MM.1S (cell line): ENCODE measurements around the gene CTSW.

Experiments
- EZH2 ChIP-seq: fragments of 300-600 bp; sonication (generic); optimal IDR thresholded peaks from 2 replicates; pipeline ENCODE3; 2017; ENCODE audit warnings: low read depth, mild to moderate bottlenecking, antibody characterized with exemption, low read length, mixed read lengths
- EZH2phosphoT487 ChIP-seq: fragments of 300-600 bp; sonication (generic); IDR thresholded peaks from 2 replicates; pipeline ENCODE4 v1.6.1; 2018; ENCODE audit warnings: antibody characterized with exemption, low read length
- TF ChIP-seq, protein P1 (sequence below): fragments of 300-600 bp; sonication (generic); IDR thresholded peaks from 2 replicates; pipeline ENCODE4 v1.5.1; 2016; ENCODE audit warnings: antibody characterized with exemption, low read length, mixed read lengths

DNA sequence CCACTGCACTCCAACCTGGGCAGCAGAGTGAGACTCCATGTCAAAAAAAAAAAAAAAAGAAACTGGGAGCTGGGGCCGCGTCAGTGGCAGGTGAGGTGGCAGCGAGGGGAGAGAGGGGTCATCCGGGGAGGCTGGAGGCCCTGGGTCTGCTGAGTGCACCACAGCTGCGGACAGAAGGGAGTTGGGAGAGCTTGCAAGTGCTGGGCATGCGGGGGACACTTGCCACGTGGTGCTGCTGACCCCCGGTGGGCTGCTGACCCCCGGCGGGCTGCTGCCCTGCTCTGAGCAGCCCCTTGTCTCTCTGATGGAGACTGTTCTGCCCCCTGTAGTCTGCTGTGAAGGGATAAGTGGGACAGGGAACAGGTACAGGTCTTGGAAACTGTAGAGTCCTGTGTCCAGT, 42.2 kb downstream of the CTSW start:
- TF ChIP-seq, protein P1, sequence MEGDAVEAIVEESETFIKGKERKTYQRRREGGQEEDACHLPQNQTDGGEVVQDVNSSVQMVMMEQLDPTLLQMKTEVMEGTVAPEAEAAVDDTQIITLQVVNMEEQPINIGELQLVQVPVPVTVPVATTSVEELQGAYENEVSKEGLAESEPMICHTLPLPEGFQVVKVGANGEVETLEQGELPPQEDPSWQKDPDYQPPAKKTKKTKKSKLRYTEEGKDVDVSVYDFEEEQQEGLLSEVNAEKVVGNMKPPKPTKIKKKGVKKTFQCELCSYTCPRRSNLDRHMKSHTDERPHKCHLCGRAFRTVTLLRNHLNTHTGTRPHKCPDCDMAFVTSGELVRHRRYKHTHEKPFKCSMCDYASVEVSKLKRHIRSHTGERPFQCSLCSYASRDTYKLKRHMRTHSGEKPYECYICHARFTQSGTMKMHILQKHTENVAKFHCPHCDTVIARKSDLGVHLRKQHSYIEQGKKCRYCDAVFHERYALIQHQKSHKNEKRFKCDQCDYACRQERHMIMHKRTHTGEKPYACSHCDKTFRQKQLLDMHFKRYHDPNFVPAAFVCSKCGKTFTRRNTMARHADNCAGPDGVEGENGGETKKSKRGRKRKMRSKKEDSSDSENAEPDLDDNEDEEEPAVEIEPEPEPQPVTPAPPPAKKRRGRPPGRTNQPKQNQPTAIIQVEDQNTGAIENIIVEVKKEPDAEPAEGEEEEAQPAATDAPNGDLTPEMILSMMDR = no peak
- no peak for TF ChIP-seq EZH2
- TF ChIP-seq EZH2phosphoT487 = no peak
